T-helper 2 cell treated with Interferon-gamma antibody and Interleukin-4, amounts not matched to agents 5 μg/mL and 100 μg/mL, for 36 hours (primary cell): Measurements from ENCODE around the gene CAMSAP3.

Experiments
- DNase-seq: peaks from one replicate; pipeline ENCODE4 v3.0.0; 2021; ENCODE audit warnings: low spot score
- H3K27ac Mint-ChIP-seq: one replicate; pipeline ENCODE4 v1.8.0; 2021; ENCODE audit warnings: mild to moderate bottlenecking, mixed read lengths
- H3K27me3 Mint-ChIP-seq: one replicate; pipeline ENCODE4 v1.8.0; 2021; ENCODE audit warnings: low read depth, mixed read lengths
- H3K36me3 Mint-ChIP-seq: one replicate; pipeline ENCODE4 v1.8.0; 2021; ENCODE audit warnings: low read depth, mixed read lengths
- H3K4me1 Mint-ChIP-seq: one replicate; pipeline ENCODE4 v1.8.0; 2021; ENCODE audit warnings: low read depth, mixed read lengths
- H3K4me3 Mint-ChIP-seq: one replicate; pipeline ENCODE4 v1.8.0; 2022; ENCODE audit warnings: mild to moderate bottlenecking, moderate library complexity, mixed read lengths
- H3K9me3 Mint-ChIP-seq: one replicate; pipeline ENCODE4 v1.8.0; 2021; ENCODE audit warnings: mixed read lengths

Gene CAMSAP3

DNA sequence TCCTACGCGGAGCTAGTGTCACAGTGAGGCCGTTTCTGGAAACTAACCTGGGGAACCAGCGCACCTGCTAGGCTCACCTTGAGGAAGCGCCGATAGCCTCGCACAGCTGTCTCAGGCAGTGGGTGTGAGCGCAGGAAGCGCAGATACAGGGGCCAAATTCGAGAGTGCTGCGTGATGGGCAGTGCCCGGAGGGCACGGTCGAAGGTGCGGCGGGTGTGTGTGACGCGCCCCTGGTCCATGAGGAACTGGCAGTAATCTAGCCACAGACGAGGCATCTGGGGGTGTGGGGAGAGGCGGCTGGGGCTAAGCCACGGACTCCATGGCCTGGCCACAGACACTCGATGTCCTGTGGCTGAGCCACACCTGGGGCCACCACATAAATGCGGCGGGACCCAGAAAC, 31.5 kb downstream of the CAMSAP3 start:
- H3K4me3 Mint-ChIP-seq, result no peak overlapping the region
- no peak overlapping the region for H3K27ac Mint-ChIP-seq
- DNase-seq, result no peak
- no peaks in the 10 kb centered on the region for H3K9me3 Mint-ChIP-seq
- H3K27me3 Mint-ChIP-seq, result no peaks in the 10 kb centered on the region
- H3K36me3 Mint-ChIP-seq, result peaks cover 16% of the 10 kb centered on the region
- H3K4me1 Mint-ChIP-seq, result peaks cover 27% of the 10 kb centered on the region

DNA sequence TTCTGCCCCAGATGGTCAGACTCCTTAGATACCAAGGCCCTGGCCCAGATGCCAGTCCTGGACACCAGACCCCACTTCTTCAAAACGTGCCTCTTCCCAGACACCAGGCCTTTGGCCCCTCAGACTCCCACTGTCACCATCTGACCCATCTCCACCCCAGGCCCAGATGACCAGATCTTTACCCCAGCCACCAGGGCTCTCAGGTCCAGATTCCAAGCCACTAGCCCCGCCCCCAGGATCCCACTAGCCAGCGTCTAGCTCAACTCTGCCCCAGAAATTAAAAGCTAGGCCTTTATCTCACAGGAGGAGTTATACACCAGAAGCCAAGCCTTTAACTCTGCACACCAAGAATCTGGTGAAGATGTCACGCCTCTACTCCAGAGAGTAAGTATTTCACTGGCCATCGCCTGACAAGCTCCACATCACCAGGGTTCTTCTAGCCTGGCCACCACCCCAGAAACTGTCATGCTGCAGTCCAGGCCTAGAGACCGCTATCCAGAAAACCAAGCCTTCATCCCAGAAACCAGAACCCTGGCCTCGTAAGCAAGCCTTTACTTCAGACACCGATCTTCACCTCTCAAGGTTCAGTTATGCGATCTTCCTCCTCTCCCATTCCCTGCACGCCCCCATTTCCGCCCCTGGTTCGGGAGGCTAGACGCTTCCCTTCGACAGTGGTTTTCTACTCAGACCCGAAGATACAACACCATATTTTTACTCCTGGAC, 33.1 kb downstream of the CAMSAP3 start:
- H3K4me3 Mint-ChIP-seq, result peak overlapping the region; percentile 95
- peaks cover 11% of the 10 kb centered on the region for H3K36me3 Mint-ChIP-seq
- peak overlapping the region; percentile 99 for H3K27ac Mint-ChIP-seq
- H3K9me3 Mint-ChIP-seq, result no peaks in the 10 kb centered on the region
- no peaks in the 10 kb centered on the region for H3K27me3 Mint-ChIP-seq
- H3K4me1 Mint-ChIP-seq, result peaks cover 27% of the 10 kb centered on the region
- DNase-seq, result no peak

DNA sequence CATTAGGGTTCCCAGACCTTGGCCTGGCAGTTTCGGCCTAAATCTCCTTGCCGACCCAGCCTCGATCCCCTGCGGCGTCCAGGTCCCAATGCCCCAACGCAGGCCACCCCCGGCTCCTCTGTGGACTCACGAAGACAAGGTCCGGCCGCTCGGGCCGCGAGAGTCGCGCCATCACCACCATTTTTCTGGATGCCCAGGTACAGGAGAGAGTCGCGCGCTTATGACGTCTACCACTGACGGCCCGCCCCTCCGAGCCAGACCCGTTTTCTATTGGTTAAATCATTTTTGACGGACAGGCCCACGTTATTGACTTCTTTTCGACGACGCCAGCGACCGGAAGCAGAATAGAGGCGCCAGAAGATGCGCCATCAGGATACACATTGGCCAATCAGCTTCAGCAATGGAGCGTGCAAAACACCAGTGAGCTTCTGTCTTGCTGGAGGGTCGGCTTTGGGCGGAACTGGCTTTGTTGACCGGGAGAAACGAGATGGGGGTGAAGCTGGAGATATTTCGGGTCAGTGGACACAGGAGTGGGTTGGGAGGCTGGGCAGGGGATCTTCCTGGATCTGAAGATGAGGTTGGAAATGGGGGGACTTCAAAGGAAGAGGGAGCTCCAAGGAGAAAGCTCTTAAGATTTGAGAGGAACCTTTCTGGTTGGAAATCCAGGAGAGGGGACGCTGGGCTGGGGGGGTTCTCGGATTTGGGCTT, 33.8 kb downstream of the CAMSAP3 start, which contains the start of the genes PET100 and XAB2:
PET100 (plus strand) TSS at position 447 of the 708 bp plus-strand sequence; CDS start at position 488, 41 bp downstream.
XAB2 (minus strand) TSS at position 199 of the 708 bp plus-strand sequence; CDS start at position 181, 18 bp downstream.
- no peaks in the 10 kb centered on the region for H3K9me3 Mint-ChIP-seq
- peaks cover 11% of the 10 kb centered on the region for H3K36me3 Mint-ChIP-seq
- H3K4me3 Mint-ChIP-seq, result peak within 1 kb of the TSS; percentile 95
- H3K4me1 Mint-ChIP-seq, result peaks cover 27% of the 10 kb centered on the region
- no peaks in the 10 kb centered on the region for H3K27me3 Mint-ChIP-seq
- H3K27ac Mint-ChIP-seq, result peak within 1 kb of the TSS; percentile 99
- DNase-seq, result peak; percentile 94

DNA sequence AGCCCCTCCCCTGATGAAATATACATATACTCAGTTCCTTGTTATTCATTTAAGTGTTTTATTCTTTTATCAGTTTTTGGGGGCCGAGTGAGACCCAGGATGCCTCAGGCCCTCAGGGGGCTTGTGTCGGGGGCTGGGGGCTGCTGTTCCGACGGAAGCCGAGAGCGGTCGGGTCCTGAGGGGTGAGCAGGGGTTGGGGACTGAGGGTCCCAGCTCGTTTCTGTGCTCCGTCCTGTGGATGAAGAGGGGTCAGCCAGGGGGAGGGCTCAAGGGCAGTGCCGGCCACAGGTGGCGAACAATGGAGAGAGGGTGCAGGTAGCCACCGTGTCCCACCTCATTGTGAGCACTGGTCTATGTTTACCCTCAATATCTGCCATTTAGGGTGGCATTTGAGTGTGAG, 35.9 kb downstream of the CAMSAP3 start:
- no peak overlapping the region for H3K27ac Mint-ChIP-seq
- no peak for DNase-seq
- no peaks in the 10 kb centered on the region for H3K9me3 Mint-ChIP-seq
- no peaks in the 10 kb centered on the region for H3K27me3 Mint-ChIP-seq
- H3K4me3 Mint-ChIP-seq, result no peak overlapping the region
- peaks cover 12% of the 10 kb centered on the region for H3K36me3 Mint-ChIP-seq
- peaks cover 30% of the 10 kb centered on the region for H3K4me1 Mint-ChIP-seq

DNA sequence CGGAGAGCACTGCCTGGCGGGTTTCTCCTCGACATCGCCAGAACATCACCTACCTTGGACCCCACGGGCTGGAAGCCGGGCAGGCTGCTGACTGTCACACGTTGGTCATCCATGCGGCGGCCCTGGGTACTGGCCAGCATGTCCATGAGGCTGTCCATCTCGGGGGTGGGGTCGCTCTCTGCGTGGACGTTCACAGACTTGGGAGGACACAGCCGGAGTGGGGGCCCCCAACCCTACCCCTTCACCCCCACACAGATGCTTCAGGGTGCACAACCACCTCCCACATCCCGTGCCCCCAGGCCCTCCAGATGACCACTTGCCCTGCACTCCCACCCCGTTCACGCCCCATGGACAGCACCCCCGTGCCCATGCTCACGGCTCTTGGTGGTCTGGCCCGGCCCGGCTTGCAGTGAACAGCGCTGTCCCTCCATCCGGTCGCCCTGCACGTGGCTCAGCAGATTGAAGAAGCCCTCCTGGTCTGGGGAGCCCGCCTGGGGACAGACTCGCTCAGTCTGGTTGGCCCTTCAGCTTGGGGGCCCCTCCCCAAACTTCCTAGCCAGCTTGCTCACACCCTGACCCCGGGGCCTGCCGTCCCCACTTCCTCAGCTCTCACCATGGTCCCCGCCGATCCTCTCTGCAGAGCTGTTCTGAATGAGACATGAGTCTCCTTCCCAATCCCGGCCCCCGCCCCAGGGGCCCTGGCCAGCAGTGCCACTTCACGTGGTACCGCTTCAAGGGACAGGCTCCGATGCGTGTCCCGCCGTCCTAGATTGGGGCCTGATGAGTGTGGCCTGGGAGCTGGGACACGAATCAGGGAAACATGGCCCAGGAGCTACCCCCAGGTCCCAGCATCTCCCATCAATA, 36.9 kb downstream of the CAMSAP3 start:
- H3K36me3 Mint-ChIP-seq, result peaks cover 7% of the 10 kb centered on the region
- H3K4me3 Mint-ChIP-seq, result no peak overlapping the region
- H3K9me3 Mint-ChIP-seq, result no peaks in the 10 kb centered on the region
- H3K27ac Mint-ChIP-seq, result peak overlapping the region; percentile 15
- H3K27me3 Mint-ChIP-seq, result no peaks in the 10 kb centered on the region
- no peak for DNase-seq
- peaks cover 32% of the 10 kb centered on the region for H3K4me1 Mint-ChIP-seq

DNA sequence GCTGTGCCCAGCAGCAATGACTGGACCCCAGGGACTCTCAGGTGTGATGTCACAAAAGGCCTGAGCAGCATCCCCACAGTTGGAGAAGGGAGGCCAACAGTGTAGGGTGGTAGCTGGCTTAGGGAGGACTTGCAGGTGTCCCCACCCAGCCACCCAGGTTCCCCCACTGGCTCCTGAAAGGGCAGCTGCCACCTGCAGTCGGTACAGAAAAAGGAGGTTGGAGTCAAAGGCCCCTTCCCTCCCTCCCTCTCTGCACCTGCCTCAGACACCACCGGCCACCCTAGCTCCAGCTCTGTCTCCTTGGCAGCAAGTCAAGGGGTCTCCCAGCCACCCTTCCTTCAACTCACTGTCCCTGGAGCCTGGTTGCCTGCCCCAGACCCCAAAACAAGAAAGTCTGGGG, 38.0 kb downstream of the CAMSAP3 start, which contains the start of gene PCP2:
PCP2 (minus strand) TSS at position 22 of the 400 bp plus-strand sequence. CDS start 262 bp downstream, outside the sequence.
- Mint-ChIP-seq H3K4me1 (peaks cover 24% of the 10 kb centered on the region), H3K4me3 (no peak within 1 kb of the TSS), H3K9me3 (no peaks in the 10 kb centered on the region), H3K36me3 (peaks cover 7% of the 10 kb centered on the region), H3K27me3 (no peaks in the 10 kb centered on the region), H3K27ac (peak within 1 kb of the TSS; percentile 15)
- no peak for DNase-seq

DNA sequence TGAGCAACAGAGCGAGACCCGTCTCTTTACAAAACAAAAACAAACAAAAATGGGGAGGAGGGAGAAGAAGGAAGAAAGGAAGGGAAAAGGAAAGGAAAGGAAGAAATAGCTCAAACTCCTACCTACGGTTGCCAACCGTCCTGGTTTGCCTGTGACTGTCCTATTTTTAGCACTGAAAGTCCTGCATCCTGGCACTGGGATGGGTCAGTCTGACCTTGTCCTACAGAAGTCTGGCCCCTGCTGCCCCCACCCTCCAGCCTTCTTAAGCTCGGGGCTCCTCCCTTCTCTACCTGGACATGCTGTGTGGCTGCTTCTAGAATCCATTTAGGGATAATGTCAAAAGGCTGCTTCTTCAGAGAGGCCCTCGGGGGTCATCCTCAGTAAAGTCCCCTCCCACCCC, 40.0 kb downstream of the CAMSAP3 start:
- Mint-ChIP-seq H3K4me3 (peak overlapping the region; percentile 85), H3K27ac (peak overlapping the region; percentile 67), H3K27me3 (no peaks in the 10 kb centered on the region), H3K4me1 (peaks cover 19% of the 10 kb centered on the region), H3K36me3 (peaks cover 15% of the 10 kb centered on the region), H3K9me3 (no peaks in the 10 kb centered on the region)
- DNase-seq, result no peak

DNA sequence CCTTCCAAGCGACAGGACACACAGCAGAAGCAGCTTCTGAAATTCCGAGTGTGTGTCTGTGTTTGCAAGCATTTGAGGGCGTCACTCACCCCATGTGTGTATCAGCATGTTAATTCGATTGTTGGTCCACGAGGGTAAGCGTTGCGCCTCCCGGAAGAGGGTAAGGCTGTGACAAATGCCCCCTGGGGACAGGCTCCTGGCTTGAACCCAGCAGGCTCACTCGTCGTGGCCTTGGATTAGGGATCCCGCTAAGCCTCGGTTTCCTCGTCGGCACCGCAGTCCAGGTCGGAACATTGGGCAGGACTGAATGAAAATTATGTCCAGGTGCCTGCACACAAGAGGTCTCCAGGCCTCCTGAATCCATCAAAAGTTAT, 40.6 kb downstream of the CAMSAP3 start:
- peaks cover 15% of the 10 kb centered on the region for H3K36me3 Mint-ChIP-seq
- H3K27me3 Mint-ChIP-seq, result no peaks in the 10 kb centered on the region
- peak overlapping the region; percentile 85 for H3K4me3 Mint-ChIP-seq

DNA sequence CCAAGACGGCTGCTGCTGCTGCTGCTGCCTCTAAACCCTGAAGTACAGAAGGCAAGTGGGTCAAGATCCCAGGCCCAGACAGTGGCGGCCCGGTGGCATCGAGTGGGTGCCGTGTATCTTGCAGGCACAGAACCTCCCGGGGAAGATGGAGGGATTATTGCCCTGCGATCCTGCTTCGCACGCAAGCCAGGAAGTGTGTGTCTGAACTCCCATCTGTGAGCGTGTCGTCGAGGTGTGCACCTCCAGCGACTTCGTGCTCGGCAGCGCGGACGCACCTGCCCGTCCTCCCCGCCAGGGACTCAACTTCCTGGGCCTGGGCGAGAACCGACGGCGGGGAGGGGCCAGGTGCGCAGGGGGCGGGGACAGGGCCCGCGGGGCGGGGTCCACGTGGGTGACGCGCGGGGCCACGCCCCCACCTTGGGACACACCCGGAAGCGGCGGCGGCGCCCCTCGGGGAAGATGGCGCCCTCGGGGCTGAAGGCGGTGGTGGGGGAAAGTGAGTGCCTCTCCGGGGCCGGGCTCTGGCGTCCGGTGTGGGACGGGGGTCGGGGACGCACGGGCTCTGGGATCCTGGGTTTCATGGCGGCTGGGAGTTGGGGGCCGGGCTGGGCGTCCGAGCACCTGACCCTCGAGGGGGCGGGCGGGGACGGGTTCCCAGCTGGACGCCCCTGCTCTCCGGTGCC, 41.2 kb downstream of the CAMSAP3 start, which contains the start of gene STXBP2:
STXBP2 (plus strand) TSS at position 420 of the 683 bp plus-strand sequence; CDS start at position 460, 40 bp downstream.
- H3K27me3 Mint-ChIP-seq, result no peaks in the 10 kb centered on the region
- H3K4me1 Mint-ChIP-seq, result peaks cover 15% of the 10 kb centered on the region

More for the DNA sequence above, 40.6 kb downstream of the CAMSAP3 start:
- Mint-ChIP-seq H3K4me1 (peaks cover 15% of the 10 kb centered on the region), H3K27ac (peak overlapping the region; percentile 89), H3K9me3 (no peaks in the 10 kb centered on the region)
- DNase-seq, result no peak

DNA sequence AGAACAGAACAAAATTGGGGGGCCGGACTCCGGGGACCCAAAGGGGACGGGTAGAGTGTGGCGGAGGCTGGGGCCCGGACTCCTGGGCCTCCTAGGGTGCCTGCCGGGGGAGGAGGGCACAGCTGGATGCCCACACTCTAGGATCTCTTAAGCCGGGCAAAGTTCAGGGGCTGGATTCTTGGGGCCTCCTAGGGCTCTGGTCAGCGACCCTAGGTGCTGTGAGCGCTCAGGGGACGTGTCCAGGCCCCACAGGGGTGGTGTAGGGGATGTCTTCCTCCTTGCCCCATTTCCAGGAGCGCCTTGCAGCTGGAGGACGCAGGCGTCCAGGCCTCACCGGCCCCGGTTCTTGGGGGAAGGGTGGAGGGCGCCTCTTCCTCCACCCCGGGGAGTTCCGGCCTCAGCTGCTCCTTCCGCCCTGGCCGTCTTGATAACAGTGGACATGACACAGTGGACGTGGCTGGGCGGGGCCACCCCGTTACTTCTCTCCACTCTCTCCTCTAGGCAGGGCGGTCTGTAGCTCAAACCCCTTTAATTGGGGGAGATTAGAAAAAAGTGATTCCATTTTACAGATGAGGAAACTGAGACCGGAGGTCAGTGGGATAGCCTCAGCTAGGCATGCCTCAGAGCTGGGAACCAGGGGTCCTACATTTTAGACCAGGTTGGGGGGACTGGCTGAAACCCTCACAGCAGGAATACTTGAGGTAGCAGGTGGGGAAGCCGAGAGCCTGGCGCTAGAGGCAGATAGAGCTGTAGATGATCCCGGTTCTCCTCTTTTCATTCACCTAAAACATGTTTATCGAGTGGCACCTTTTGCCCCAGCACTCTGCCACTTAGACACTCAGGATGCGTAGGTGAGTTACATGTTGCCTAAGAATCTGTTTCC, 42.0 kb downstream of the CAMSAP3 start:
- H3K27me3 Mint-ChIP-seq, result no peaks in the 10 kb centered on the region
- DNase-seq, result no peak
- peaks cover 15% of the 10 kb centered on the region for H3K4me1 Mint-ChIP-seq
- H3K36me3 Mint-ChIP-seq, result peaks cover 15% of the 10 kb centered on the region
- H3K4me3 Mint-ChIP-seq, result peak overlapping the region; percentile 85
- H3K27ac Mint-ChIP-seq, result peak overlapping the region; percentile 89
- no peaks in the 10 kb centered on the region for H3K9me3 Mint-ChIP-seq

More for the DNA sequence above, 41.2 kb downstream of the CAMSAP3 start, which contains the start of gene STXBP2:
- Mint-ChIP-seq H3K9me3 (no peaks in the 10 kb centered on the region), H3K27ac (peak within 1 kb of the TSS; percentile 89), H3K36me3 (peaks cover 15% of the 10 kb centered on the region), H3K4me3 (peak within 1 kb of the TSS; percentile 85)
- peak; percentile 81 for DNase-seq

DNA sequence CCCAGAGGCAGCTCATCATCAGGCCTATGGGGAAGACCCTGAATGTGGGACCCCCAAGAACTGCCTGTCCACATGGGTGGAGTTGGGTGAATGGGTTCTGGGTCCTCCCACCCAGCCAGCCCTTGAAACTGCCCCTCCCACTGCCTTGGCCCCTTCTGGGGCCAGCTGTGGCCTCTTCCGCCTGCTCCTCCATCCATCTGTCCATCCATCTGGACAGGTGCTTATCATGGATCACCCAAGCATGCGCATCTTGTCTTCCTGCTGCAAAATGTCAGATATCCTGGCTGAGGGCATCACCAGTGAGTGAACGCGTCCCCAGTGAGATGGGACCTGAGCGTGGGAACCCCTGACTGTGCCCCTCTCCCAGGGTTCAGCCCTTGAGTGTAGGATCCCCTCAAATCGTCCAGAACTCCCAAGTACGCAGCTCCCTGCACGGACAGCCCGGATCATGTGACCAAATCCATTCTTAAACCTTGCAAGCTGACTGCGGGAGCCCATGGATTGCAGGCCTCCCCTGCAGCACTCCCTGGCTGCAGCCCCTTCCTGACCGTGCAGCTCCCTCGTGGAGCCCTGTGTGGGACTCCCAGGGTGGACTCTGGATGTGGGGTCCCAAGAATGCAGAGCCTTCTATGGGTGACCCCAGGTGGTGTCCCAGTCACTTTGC, 43.3 kb downstream of the CAMSAP3 start:
- Mint-ChIP-seq H3K27ac (no peak overlapping the region), H3K4me3 (peak overlapping the region; percentile 62), H3K4me1 (peaks cover 15% of the 10 kb centered on the region), H3K36me3 (peaks cover 22% of the 10 kb centered on the region), H3K9me3 (no peaks in the 10 kb centered on the region), H3K27me3 (no peaks in the 10 kb centered on the region)
- no peak for DNase-seq

DNA sequence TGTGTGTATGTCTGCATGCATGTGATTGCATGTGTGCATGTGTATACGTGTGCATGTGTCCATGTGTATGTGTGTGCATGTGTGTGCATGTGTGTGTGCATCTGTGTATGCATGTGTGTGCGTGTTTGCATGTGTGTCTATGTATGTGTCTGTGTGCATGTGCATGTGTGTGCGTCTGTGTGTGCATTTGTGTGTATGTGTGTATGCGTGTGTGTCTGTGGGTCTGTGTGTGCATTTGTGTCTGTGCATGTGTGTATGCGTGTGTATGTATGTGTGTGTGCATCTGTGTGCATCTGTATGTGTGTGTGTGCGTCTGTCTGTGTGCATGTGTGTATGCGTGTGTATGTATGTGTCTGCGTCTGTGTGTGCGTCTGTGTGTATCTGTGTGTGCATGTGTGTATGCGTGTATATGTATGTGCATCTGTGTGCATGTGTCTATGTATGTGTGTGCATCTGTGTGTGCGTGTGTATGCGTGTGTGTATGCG, 44.2 kb downstream of the CAMSAP3 start:
- no peak for DNase-seq
- H3K4me3 Mint-ChIP-seq, result peak overlapping the region; percentile 2
- H3K27ac Mint-ChIP-seq, result no peak overlapping the region
- H3K4me1 Mint-ChIP-seq, result peaks cover 14% of the 10 kb centered on the region
- no peaks in the 10 kb centered on the region for H3K9me3 Mint-ChIP-seq
- peaks cover 26% of the 10 kb centered on the region for H3K36me3 Mint-ChIP-seq
- H3K27me3 Mint-ChIP-seq, result no peaks in the 10 kb centered on the region
